Epithelial cell of esophagus (primary cell): ENCODE data around the gene TRMT112.
A peak's percentile ranks its signal among the peaks of the same experiment; 100 is the strongest.
"Not testable (repeated sequence)": the region's sequence is repeated elsewhere in the genome, so short reads cannot be mapped to it uniquely, and the experiment has no call there.

Source experiments
- DNase-seq: peaks from one replicate; pipeline ENCODE4 v3.0.0; 2010; ENCODE audit warnings: low read depth
- H3K4me3 ChIP-seq: 2 replicates; pipeline ENCODE4 v1.5.1; 2011; ENCODE audit warnings: mild to moderate bottlenecking, low read length, control low read depth
- CTCF ChIP-seq: IDR thresholded peaks from 2 replicates; pipeline ENCODE4 v1.5.1; 2011; ENCODE audit warnings: low read depth, mild to moderate bottlenecking, low read length, control low read depth, inconsistent platforms; ENCODE audit not compliant: insufficient read depth; ENCODE audit errors: missing control alignments

The TRMT112 gene

GRCh38 chr11:64320556-64320955 lies 3.2 kb upstream of the TRMT112 start:
- TF ChIP-seq CTCF: no peak
- no peak overlapping the region for H3K4me3 ChIP-seq
- no peak for DNase-seq

GRCh38 chr11:64318766-64319761 lies 1.7 kb upstream of the TRMT112 start:
- no peak for TF ChIP-seq CTCF
- peak overlapping the region; percentile 80 for H3K4me3 ChIP-seq
- DNase-seq: no peak

- DNase-seq: peak; percentile 97
- TF ChIP-seq CTCF: peak; percentile 35
- H3K4me3 ChIP-seq: peak within 1 kb of the TSS; percentile 80
Measured at GRCh38 chr11:64317961-64318765, 804 bp upstream of the TRMT112 start, which contains the start of gene PRDX5. Gene PRDX5, plus strand, starts transcription at chr11:64318121. Its CDS starts 95 bp downstream, at chr11:64318216.

- peak overlapping the region; percentile 80 for H3K4me3 ChIP-seq
- DNase-seq: peak; percentile 77
- peak; percentile 48 for TF ChIP-seq CTCF
Measured at GRCh38 chr11:64316672-64317324, 561 bp downstream of the TRMT112 start.

- peak overlapping the region; percentile 80 for H3K4me3 ChIP-seq
- not testable (repeated sequence) for DNase-seq
Measured at GRCh38 chr11:64315667-64316526, 1.5 kb downstream of the TRMT112 start.

- no peak for DNase-seq
- no peak for TF ChIP-seq CTCF
- H3K4me3 ChIP-seq: no peak overlapping the region
Measured at GRCh38 chr11:64314805-64315561, 2.4 kb downstream of the TRMT112 start.
